Tibial nerve (tissue), 4 donors: Measurements from ENCODE around the gene GLG1. TPM values are rescaled to one million over a fixed set of nuclear protein-coding genes. Genes with fewer than 3 reads are reported as not detected.

Experiments
- DNase-seq, 2 donors: peaks; one replicate each; pipeline ENCODE4 v3.0.0-alpha.2; 2019; ENCODE audit warnings: low spot score in 2 of 2
- H3K27ac ChIP-seq, 4 donors: fragments of 200-600 bp; sonication (generic) in 3 of 4; one replicate each; pipeline ENCODE4 v1.5.1; 2017 to 2019; ENCODE audit warnings: mild to moderate bottlenecking in 1 of 4
- H3K27me3 ChIP-seq, 2 donors: fragments of 200-600 bp; sonication (generic) in 1 of 2; one replicate each; pipeline versions ENCODE4 v1.5.1 to v1.6.0; 2017 to 2019
- H3K36me3 ChIP-seq, 3 donors: fragments of 200-600 bp; sonication (generic); one replicate each; pipeline ENCODE4 v1.5.1; 2018 to 2019
- H3K4me1 ChIP-seq, 4 donors: fragments of 200-600 bp; sonication (generic) in 3 of 4; one replicate each; pipeline ENCODE4 v1.5.1; 2017 to 2019
- H3K4me3 ChIP-seq, 4 donors: fragments of 200-600 bp; sonication (generic) in 3 of 4; one replicate each; pipeline ENCODE4 v1.5.1; 2017 to 2019; ENCODE audit warnings: mild to moderate bottlenecking in 1 of 4, moderate library complexity in 1 of 4
- H3K9me3 ChIP-seq, 4 donors: fragments of 200-600 bp; sonication (generic) in 3 of 4; one replicate each; pipeline ENCODE4 v1.5.1; 2017 to 2019
- CTCF ChIP-seq, 5 experiments: fragments of 200-600 bp in 3 of 5; fragments of 450-650 bp in 2 of 5; sonication (generic) in 3 of 5; IDR thresholded peaks; one replicate each; pipeline ENCODE4 v1.5.1; 2016 to 2019; ENCODE audit warnings: antibody characterized with exemption in 5 of 5, mild to moderate bottlenecking in 3 of 5, moderate library complexity in 2 of 5
- EP300 ChIP-seq, 2 donors: sonication (generic); formaldehyde crosslinking; IDR thresholded peaks; one replicate each; pipeline ENCODE4 v1.6.1; 2017; ENCODE audit warnings: antibody characterized with exemption in 2 of 2, mild to moderate bottlenecking in 1 of 2
- POLR2A ChIP-seq, 2 donors: fragments of 450-650 bp; IDR thresholded peaks; one replicate each; pipeline ENCODE4 v1.6.1; 2017; ENCODE audit warnings: antibody characterized with exemption in 2 of 2, mild to moderate bottlenecking in 2 of 2, moderate library complexity in 2 of 2
- WGBS, 2 donors: methylation state at CpG; one replicate each; pipeline ENCODE4 v1.1.5; 2018; 5-methylcytosine and 5-hydroxymethylcytosine counted together
- total RNA-seq, 4 donors: library from RNA; depleted of rRNA; stranded (reverse); fragments of >200 nt; gene quantifications; one replicate each; pipeline ENCODE4 v1.1.0, GENCODE V29; 2016

Gene GLG1
- total RNA-seq, 4 donors from 2014 or later, result 161 to 176 (median 170) TPM

GRCh38 chr16:74605332-74605731, 1.6 kb downstream of the GLG1 start:
- H3K4me1 ChIP-seq, result peaks cover 0 to 54% (median 19%) of the 10 kb centered on the region in 4 donors
- H3K36me3 ChIP-seq, result no peaks in the 10 kb centered on the region
- H3K27ac ChIP-seq, result peak overlapping the region in 2 of 4 donors; percentile 36 to 96
- peak overlapping the region; percentile 78 to 93 (median 88) for H3K4me3 ChIP-seq
- H3K9me3 ChIP-seq, result no peaks in the 10 kb centered on the region
- TF ChIP-seq POLR2A (IDR thresholded peaks at IDR 0.05), result no peak
- TF ChIP-seq EP300 (IDR thresholded peaks at IDR 0.05), result no peak
- TF ChIP-seq CTCF (IDR thresholded peaks at IDR 0.05), result no peak
- no peaks in the 10 kb centered on the region for H3K27me3 ChIP-seq
- no peak for DNase-seq
- WGBS, 2 donors, result 27 to 33% methylated on average over 6 of the region's 6 CpGs

DNA sequence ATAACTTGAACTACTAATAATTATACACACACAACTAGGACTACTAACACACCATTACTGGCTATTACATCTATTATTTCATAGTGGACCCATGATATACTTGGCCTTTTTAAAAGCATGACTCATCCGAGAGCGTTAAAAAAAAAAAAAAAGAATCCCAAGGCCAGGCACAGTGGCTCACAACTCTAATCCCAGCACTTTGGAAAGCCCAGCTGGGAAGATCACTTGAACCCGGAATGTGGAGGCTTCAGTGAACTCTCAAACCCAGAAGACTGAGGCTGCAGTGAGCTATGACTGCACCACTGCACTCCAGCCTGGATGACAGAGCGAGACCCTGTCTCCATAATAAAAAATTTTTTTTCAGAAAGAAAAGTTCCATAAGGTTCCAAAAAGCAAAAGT, 3.1 kb downstream of the GLG1 start:
- 60 to 61% methylated on average over 4 of the region's 4 CpGs for WGBS, 2 donors
- Histone ChIP-seq H3K9me3 (no peaks in the 10 kb centered on the region), H3K27ac (no peak overlapping the region), H3K36me3 (peaks cover 0 to 3% (median 0%) of the 10 kb centered on the region in 3 donors), H3K27me3 (no peaks in the 10 kb centered on the region), H3K4me3 (no peak overlapping the region), H3K4me1 (peaks cover 0 to 54% (median 19%) of the 10 kb centered on the region in 4 donors)
- TF ChIP-seq CTCF (IDR thresholded peaks at IDR 0.05) (no peak), EP300 (IDR thresholded peaks at IDR 0.05) (no peak), POLR2A (IDR thresholded peaks at IDR 0.05) (no peak)
- no peak for DNase-seq

- peaks cover 0 to 45% (median 19%) of the 10 kb centered on the region in 4 donors for H3K4me1 ChIP-seq
Observed at GRCh38 chr16:74601126-74601871, 5.6 kb downstream of the GLG1 start.

DNA sequence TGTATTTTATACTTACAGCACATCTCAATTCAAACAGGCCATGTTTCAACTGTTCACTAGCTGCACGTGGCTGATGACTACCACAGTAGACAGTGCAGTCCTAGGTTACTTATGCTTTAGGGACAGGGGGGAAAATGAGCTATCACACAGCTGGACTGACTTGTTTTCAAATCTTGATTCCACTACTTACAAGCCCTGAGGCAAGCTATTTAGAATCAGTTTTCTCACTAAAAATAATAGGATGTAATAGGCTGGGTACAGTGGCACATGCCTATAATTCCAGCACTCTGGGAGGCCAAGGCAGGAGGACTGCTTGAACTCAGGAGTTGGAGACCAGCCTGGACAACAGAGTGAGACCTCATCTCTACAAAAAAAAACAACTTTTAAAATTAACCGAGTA, 10.3 kb downstream of the GLG1 start:
- Histone ChIP-seq H3K36me3 (peaks cover 0 to 29% (median 0%) of the 10 kb centered on the region in 3 donors), H3K9me3 (no peaks in the 10 kb centered on the region), H3K27ac (no peak overlapping the region), H3K4me3 (no peak overlapping the region), H3K4me1 (peaks cover 0 to 28% (median 10%) of the 10 kb centered on the region in 4 donors), H3K27me3 (no peaks in the 10 kb centered on the region)
- DNase-seq, result no peak
- no peak for TF ChIP-seq EP300 (IDR thresholded peaks at IDR 0.05)
- no peak for TF ChIP-seq CTCF (IDR thresholded peaks at IDR 0.05)
- no peak for TF ChIP-seq POLR2A (IDR thresholded peaks at IDR 0.05)
- 92 to 97% methylated on average over 2 of the region's 2 CpGs for WGBS, 2 donors

More at GRCh38 chr16:74601126-74601871, 5.6 kb downstream of the GLG1 start:
- H3K4me3 ChIP-seq, result no peak overlapping the region
- no peak overlapping the region for H3K27ac ChIP-seq
- no peak for DNase-seq
- H3K27me3 ChIP-seq, result no peaks in the 10 kb centered on the region
- WGBS, 2 donors, result 63 to 64% methylated on average over 9 of the region's 9 CpGs
- no peaks in the 10 kb centered on the region for H3K9me3 ChIP-seq
- peaks cover 0 to 24% (median 0%) of the 10 kb centered on the region in 3 donors for H3K36me3 ChIP-seq
- no peak for TF ChIP-seq CTCF (IDR thresholded peaks at IDR 0.05)
- TF ChIP-seq EP300 (IDR thresholded peaks at IDR 0.05), result no peak
- TF ChIP-seq POLR2A (IDR thresholded peaks at IDR 0.05), result no peak

GRCh38 chr16:74592847-74593246, 14.1 kb downstream of the GLG1 start:
- Histone ChIP-seq H3K9me3 (no peaks in the 10 kb centered on the region), H3K36me3 (peaks cover 0 to 18% (median 0%) of the 10 kb centered on the region in 3 donors), H3K4me3 (no peak overlapping the region), H3K4me1 (peaks cover 0 to 33% (median 6%) of the 10 kb centered on the region in 4 donors), H3K27me3 (no peaks in the 10 kb centered on the region), H3K27ac (no peak overlapping the region)
- 83 to 85% methylated on average over 3 of the region's 3 CpGs for WGBS, 2 donors
- DNase-seq, result no peak
- TF ChIP-seq EP300 (IDR thresholded peaks at IDR 0.05) (no peak), CTCF (IDR thresholded peaks at IDR 0.05) (no peak), POLR2A (IDR thresholded peaks at IDR 0.05) (no peak)
